GM20431 (cell line): ENCODE data around the gene HDAC4.

Experiments
- in situ Hi-C: fragments of 300-500 bp; cut with MseI, MboI; formaldehyde crosslinking; loops from one replicate; pipeline ENCODE4 v1.15.0; 2020; ENCODE audit warnings: low sequenced_read_pairs; ENCODE audit not compliant: unreplicated experiment

The HDAC4 gene

DNA sequence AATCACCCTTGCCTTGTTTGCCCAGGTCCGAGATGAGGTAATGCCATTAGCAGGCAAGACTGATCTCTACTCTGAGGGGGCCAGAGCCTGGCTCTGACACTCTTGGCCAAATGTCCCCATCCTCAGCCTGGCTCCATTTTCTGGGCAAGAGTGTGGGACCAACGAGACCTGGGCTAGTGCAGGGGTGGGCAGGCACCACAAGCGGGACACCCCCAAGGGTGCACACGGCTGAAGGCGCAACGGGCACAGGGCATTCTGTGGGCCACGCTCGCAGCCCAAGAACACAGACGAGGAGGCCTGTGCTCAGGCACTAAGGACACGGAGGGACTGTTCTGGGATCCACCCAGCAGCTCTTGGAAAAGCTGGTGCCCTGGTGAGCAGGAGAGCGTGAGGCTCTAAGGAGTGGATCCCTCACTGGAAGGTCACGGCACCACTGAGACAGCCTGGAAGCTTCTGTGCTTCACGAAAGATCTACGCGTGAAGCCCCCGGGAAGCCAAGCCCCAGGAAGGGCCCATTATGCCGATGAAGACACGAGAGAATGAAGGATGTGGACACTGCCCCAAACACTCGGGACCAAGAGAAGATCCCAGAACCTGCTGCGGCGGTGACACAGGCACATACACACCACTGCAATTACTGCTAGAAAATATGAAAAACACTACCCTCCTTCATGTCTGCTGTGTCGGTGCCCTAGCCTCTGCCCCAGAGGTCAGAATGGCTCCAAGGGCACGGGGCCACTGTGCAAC is 138.2 kb downstream of the HDAC4 start:
- in situ Hi-C loops, result no loop called here

DNA sequence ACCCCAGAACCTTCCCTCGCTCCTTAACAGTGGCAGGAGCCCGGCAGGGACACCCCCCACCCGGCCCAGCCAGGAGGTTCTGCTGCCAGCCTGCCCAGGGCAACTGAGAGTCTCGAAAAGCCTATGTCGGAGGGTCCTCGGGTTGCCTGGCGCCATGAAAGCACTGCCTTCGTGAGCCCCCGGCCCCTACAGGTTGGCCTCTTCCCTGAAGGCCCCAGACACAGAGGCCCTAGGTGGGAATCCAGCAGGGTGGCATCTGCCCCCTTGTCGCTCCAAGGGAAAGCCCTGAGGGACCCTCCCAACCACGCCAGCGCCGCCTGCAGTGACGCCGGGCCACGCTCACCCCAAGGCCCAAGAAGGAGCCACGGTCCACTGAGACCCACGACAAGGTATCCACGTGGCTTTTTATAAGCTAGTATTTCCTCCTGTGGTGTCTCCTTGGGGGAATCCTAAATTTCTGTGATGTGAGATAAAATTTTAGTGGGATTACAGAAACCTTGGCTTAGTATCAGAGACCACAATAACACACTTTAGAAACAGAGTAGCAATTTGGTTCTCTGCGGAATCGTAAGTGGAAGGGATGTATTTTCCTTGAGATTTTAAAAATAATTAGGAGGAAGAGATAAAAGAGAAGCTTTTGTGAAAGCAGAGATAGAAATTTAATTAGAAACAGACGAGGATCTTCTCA is 138.9 kb downstream of the HDAC4 start:
- in situ Hi-C loops, result no loop called here

DNA sequence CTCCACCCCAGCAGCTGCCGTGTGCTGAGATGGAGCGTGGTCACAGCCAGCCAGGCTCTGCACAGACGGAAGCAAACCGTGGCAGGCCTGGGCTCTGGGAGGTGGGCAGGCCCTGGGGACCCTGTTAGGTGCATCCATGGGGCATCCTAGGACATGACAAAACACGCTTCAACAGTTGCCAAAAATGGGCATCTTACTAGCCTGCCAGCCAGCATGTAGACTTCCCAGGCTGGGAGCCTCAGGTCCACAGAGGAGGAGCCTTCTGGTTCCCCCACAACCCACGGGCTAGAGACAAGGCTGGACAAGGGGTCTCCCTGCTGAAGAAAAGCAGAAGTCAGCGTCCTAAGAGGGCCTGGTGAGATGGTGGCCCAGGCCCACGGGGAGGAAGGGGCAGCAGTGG is 139.5 kb downstream of the HDAC4 start:
- in situ Hi-C loops, result no loop called here

DNA sequence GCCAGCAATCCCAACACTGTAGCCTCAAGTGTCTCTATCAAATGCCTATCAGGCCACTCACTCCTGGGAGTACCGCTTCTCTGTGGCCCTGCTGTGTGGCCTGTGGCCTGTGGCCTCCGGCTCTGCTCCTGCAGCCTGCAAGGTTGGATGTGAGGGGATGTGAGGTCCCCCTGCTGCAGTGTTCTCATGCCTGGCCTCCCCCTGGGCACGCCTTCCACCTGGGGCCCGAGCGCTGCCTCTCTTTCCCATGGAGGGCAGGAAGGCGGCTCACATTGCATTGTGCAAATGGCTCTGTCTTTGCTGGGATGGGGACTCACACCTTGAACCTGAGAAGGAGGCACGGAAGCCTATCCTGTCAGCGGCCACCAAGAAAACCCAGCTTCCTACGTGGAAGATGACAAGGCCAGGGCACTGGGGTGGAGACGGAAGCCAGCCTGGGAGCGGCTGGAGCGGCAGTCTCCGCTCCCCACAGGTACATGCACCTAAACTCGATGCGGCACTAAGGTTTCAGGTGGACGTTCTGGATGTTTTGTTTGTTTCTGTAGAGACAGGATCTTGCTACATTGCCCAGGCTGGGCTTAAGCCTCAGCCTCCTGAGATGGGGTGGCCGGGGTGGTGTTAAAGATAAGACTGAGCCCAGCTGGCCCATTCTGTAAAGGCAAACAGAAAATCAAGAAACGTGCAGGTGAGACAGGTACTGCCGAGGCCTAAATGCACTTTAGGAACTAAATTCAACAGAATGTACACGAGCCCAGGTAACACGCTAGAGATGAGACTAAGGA is 140.1 kb downstream of the HDAC4 start:
- in situ Hi-C loops, result no loop called here

DNA sequence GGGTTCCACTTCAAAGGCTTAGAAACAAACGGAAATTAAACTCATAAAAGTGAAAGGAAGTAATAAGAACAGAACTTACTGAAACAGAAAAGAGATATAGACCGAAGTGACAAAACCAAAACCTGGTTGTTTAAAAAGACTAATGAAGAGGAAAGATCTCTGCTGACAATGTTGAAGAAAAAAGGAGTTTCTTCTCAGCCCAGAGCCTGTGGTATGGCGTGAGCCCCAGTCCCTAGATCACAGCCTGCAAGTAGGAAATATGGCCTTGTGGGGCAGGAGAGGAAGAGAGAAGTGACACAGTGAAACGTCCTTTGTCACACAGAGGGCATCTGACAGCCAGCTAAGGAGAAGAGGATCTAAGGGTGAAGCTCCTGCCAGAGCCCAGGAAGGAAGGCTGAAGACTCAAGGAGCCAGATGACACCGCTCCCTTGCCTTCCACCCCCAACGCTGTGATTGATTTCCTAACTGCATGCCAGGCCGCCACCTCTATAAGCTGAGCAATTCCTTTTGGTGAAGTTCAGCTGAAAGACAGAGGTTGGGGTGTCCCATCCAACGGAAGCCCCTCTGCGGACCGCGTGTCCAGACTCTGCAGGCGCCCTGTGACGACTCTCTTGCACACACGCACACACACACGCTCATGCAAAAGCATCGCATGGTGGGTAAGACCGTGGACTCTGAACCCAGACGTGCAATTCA is 141.1 kb downstream of the HDAC4 start:
- in situ Hi-C loops, result no loop called here

DNA sequence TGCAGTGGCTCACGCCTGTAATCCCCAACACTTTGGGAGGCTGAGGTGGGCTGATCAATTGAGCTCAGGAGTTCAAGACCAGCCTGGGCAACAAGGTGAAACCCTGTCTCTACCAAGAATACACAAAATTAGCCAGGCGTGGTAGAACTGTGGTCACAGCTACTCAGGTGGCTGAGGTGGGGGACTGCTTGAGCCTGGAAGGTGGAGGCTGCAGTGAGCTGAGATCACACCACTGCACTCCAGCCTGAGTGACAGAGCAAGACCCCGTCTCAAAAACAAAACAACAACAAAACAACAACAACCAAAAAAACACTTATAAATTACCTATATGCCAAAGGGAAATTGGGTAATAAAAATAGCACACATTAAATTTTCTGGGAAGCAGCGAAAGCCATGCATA is 141.6 kb downstream of the HDAC4 start:
- in situ Hi-C loops, result no loop called here

DNA sequence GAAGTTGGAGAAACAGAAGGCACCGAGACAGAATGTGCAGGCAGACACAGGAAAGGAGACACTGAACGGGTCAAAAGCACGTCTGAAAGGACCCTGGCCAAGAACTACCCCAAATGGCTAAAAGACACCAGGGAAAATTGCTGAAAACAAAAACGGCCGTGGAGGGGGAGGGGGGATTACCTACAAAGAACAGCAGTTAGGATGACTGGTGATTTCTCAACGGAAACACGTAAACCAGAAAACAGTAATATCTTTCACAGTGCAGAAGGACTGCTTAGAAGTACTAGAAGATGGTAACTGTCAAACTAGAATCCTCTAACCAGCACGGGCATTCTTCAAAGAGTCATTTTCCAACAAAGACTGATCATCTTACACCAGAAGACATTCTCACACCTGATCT is 142.6 kb downstream of the HDAC4 start:
- in situ Hi-C loops, result no loop called here

DNA sequence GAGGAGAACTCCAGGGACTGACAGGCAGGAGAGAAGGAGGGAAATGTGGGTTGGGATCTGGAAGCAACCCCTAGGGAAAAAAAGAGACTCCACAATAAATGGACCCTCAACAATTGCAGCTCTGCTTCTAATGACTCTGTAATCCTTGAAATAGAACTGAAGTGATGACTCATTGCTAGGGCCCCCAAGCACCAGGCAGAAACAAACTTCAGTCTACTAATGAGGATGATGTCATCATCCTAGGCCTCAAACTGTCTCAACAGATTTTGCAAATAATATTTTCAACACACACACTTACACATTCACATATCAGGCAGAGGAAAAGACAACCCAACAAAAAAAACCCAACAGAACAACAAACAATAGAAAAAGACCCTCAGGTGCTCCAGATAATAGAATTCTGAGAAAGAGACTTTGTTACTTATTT is 143.3 kb downstream of the HDAC4 start:
- in situ Hi-C loops, result no loop called here

DNA sequence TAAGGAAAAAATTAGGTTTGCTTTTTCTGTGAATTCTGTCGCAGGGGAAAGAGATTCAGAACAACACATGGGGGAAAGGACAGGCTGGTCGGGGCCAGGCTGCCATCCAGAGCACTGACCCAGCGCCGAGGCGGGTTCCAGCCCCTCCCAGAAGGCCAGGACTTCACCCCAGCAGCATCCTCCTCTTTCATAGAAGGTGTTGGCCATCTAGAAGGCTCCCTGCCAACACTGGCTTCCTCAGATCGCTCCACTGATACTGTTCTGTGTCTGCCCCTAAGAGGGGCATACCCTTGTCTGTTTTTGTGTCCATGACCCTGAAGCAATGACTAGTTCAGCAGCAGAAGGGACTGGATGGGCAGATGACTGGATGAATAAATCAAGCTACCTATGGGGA is 144.5 kb downstream of the HDAC4 start:
- in situ Hi-C loops, result no loop called here

DNA sequence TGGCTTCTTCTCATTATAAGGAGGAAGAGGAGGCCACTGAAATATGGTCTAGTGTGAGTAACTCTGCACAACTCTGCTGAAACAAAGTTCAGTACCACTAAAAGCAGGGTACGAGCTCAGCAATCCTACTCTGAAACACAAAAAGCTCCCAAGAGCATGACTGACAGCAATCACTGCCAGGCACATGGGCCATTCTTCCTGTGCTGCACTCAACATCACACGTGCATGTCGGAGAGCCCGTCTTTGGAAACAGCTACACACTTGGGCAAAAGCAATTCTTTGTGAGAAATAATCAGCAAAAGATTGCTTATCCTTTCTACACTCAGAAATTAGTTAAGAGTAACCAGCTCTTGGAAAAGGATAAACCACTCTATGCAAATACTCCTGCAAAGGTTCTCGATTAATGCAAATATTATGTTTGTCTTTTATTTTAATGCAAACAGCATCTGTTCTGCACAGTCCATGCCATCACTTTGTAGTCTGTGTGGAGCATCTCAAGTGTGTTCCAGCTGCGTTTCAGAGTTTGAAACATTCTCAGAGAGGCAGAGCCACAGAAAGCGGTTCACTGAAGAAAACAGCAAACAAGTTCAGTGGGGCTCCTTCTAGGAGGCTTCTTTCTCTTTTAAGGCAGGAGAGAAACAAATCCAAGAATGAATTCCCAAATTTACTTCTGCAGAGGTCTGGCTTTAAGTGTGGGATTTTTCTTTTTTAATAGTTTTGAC is 145.0 kb downstream of the HDAC4 start:
- in situ Hi-C loops, result no loop called here

DNA sequence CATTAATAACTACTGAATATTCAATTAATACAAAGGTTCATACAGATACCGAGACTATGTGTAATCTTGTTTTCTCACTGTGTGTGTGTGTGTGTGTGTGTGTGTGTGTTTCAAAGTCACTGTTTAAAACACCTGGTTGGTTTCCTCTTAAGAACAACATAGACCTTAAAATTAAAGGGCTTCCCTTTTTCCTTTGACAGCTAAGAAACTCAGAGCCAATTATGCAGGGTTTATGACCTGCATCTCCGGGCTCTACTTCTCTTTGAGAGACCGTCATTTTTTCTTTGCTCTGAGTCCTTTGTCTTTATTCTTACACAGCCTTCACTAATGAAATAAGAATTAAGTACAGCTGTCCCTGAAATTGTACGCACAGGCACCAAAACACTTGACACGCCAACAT is 145.6 kb downstream of the HDAC4 start:
- in situ Hi-C loops, result no loop called here

DNA sequence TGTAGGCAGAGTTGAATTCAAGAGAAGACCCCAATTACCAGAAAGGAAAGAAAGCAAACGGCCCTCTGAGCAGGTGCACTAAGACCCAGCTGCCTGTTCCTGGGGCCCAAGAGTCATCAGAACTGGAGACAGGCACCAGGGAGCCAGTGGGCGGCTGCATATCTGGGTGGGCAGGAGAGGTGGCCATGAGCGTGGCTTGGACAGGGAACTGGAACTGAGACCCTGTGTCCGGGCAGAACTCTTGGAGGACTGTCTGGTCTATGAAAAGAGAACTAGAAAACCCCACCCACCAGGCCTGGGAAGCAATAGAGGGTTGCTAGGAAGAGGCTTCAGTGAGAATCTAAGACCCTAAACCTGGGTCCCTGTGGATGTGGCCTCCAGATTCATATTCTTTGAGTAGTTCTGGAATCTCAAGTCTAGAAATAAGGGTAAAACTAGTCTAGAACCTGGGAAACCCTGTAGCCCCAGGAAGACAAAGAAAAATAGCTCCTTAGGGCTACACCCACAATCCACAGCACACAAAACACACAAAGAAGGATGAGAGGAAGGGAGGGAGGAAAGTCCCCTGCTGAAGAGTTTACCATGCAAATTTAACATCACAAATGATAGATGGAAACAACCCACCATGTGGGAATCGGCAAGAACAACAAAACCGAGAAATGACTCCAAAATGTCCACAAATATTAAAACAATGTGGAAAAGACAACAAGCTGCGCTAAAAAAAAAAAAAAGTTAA is 147.0 kb downstream of the HDAC4 start:
- in situ Hi-C loops, result no loop called here

DNA sequence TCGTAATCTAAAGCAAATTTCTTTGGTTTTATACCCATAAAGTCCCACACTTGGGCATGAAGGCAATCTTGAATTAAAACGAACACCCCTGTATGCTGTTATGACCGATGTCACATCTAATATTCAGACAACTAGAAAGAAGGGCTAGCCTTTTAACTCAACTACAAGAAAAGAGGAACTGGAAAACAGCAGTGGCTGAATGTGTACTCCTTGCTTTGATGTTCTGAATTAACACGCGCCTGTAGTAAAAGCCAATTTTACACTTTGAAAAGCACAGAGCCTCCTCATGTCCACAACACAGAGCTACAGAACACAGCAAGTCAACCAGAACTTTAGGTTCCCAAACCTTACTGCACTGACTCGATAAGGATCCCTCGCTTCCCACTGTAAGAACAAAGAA is 147.6 kb downstream of the HDAC4 start:
- in situ Hi-C loops, result no loop called here

DNA sequence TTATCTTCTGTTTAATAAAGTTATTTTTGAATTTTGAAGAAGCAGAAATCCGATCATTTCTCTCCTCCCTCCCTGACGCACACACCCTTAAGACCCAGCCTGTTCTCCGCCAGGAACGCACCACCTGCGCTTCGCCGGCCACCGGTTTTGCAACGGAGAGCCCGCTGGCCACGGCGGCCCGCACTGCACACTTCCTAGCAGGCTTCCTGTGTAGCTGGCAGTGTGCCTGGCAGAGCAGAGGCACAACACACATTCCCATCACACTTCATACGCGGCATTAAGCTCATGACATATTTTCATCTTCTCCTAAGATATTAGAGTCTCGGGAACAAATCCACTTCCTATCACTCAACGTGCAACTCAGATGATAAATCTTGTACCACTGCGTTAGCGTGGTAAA is 148.0 kb downstream of the HDAC4 start:
- in situ Hi-C loops, result no loop called here

DNA sequence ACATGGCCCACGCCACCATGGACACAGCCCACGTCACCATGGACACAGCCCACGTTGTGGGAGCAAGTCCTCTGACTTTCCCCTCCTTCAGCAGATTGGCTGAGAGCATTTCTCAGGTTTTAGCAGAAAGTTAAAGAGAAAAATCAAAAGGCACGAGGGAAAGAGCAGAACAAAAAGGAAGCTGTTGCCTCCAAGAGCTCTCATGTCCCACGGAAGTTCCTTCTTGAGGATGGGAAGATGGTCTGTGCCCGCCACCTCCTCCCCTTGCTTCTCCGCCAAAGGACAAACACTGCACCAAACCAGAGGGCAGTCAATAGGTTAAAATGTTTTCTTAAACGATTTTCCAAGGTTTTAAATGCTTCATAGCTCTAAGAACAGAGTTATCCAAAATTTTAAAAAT is 148.4 kb downstream of the HDAC4 start:
- in situ Hi-C loops, result no loop called here

DNA sequence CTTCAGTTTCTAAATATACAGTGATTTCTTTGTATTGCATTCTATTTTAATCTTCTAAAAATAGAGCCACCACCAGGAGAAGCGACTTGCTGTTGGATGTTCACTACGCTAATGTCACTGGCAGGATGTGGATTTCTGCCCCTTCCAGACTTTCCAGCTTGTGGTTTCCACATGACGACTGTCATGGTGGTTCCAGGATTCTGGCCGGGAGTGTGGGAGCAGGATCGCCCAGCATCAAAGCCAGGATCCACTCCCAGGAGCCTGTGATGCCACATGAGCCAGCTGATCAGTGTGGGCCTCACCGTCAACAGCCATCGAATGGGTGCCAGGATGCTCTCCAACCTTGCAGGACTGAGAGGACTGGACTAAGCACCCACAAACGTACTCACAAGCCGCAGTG is 148.8 kb downstream of the HDAC4 start:
- in situ Hi-C loops, result no loop called here

DNA sequence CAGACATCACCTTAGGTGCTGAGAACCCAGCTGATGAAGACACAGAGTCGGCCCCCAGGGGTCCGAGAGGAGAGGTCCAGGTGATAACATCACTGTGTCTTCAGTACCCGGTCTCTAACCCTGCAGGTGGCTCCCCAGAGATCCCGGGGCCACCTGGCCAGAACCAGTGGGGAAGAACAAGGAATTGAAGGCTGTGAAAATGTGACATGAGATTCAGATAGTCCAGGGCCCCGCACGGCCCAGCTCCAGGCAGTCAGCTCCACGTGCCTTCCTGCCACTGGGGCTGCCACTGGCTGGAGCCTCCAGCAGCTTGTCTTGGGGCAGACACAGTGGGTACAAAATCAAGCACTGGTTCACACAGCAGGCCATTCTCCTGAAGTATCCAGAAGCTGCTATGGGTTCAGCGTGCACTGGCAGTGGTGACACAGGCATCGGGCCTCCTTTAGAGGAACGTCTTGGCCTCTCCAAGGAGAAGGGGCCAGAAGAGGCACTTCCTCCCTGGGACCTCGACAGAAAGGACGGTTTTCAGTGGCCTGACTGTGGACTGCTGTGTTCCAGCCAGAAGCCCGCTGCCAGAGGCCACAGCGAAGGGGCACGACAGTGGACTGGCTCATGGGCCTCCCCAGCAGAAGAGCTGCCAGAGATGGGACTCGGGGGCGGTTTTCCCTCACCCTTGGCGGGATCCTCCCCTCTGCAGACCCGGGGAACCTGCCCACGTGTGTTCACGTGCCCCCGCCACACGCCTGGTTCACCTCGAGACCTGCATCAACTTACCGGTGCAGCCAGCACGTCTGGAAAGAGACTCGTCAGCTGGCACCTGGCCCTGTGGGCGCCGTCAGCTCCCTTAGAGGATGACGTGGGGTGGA is 150.4 kb downstream of the HDAC4 start:
- in situ Hi-C loops, result no loop called here

DNA sequence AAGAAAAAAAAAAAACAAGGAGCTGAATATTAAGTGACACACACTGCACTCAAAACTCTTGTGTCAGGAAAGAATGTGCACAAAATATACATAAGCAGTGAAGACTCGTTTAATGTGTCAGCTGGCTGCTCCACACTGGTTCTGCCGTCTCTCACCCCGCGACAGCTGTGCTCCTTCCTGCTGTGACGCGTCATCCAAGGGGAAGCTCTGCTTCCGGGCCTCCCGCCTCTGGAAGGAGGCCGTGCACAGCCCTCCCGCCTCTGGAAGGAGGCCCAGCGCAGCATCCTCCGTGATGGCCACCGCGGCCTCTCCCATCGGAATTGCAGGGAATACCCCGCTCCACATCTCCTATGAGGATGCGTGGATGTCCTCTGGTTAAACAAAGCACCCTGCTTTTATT is 151.0 kb downstream of the HDAC4 start:
- in situ Hi-C loops, result no loop called here
